ENCODE measurements around the gene PTPRF.

PTPRF gene

DNA sequence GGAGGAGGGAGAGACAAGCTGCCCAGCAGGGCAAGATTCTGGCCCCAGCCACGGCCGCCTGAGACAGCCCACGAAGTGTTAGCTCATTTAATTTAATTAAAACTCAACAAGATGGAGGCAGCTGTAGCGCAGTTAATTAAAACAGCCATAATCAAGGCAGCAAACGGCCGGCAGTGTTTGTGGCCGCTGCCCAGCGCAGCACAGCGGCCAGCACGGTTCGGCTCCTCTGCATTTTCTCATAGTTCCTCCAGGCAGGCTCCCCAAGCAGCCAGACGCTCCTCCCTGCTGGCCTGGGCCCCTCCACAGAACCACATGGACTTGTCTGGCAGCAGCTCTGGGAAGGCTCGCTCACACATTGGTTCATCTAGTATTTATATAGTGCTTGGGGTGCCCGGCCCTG is 40.0 kb downstream of the PTPRF start:
- Histone ChIP-seq H3K27ac (no peak overlapping the region), H3K36me3 (peaks cover 0 to 46% (median 8%) of the 10 kb centered on the region in 3 donors), H3K4me3 (no peak overlapping the region), H3K27me3 (no peaks in the 10 kb centered on the region), H3K9me3 (no peaks in the 10 kb centered on the region), H3K4me1 (peaks cover 0 to 10% (median 5%) of the 10 kb centered on the region in 4 donors)
- intact Hi-C loops (cut with DNase I; ENCODE audit: low total_unique reads): no loop called here
- DNase-seq: no peak
- TF ChIP-seq, protein P1, sequence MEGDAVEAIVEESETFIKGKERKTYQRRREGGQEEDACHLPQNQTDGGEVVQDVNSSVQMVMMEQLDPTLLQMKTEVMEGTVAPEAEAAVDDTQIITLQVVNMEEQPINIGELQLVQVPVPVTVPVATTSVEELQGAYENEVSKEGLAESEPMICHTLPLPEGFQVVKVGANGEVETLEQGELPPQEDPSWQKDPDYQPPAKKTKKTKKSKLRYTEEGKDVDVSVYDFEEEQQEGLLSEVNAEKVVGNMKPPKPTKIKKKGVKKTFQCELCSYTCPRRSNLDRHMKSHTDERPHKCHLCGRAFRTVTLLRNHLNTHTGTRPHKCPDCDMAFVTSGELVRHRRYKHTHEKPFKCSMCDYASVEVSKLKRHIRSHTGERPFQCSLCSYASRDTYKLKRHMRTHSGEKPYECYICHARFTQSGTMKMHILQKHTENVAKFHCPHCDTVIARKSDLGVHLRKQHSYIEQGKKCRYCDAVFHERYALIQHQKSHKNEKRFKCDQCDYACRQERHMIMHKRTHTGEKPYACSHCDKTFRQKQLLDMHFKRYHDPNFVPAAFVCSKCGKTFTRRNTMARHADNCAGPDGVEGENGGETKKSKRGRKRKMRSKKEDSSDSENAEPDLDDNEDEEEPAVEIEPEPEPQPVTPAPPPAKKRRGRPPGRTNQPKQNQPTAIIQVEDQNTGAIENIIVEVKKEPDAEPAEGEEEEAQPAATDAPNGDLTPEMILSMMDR (IDR thresholded peaks at IDR 0.05): no peak

DNA sequence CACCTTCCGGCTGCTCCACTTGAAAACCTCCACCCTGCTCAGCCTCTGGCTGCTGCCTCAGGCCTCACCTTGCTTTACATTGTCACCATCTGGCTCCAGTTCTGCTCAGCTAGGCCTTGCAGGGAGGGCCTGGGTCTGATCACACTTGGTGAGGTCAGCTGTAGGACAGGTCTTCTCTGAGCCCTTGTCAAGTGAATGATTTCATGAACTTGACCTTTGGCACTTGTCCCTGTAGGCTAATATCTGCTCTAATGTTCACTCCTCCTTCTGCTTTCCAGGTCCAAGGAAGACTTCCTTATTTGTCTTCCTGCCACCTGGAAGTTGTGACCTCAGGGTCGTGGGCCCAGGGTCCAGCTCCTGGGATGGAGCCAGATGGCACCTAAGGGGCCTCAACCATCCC is 41.4 kb downstream of the PTPRF start:
- Histone ChIP-seq H3K9me3 (no peaks in the 10 kb centered on the region), H3K4me1 (no peaks in the 10 kb centered on the region), H3K27me3 (no peaks in the 10 kb centered on the region), H3K36me3 (peaks cover 0 to 60% (median 8%) of the 10 kb centered on the region in 3 donors), H3K27ac (no peak overlapping the region), H3K4me3 (no peak overlapping the region)
- DNase-seq: no peak
- intact Hi-C loops (cut with DNase I; ENCODE audit: low total_unique reads): no loop called here
- TF ChIP-seq, protein P1 (IDR thresholded peaks at IDR 0.05): no peak

DNA sequence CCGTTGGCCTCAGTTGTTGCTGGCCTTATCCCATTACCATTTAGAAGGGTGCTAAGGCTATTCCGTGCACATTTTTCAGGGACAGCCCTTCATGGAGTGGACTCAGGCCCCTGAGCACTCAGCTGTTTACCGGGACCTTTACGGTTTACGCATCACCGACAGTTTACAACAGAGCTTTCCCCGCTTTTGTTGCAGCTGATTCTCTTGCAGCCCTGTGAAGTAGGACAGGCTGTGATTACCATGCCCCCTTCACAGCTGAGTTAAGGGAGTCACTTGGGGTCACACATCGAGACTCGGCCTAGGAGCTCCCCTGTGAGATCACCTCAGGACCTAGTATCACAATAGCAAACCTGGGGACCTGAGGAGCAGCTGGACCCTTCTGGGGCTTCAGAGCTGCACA is 41.9 kb downstream of the PTPRF start:
- Histone ChIP-seq H3K27ac (no peak overlapping the region), H3K36me3 (peaks cover 0 to 60% (median 8%) of the 10 kb centered on the region in 3 donors), H3K4me1 (peaks cover 0 to under 1% (median 0%) of the 10 kb centered on the region in 4 donors), H3K4me3 (no peak overlapping the region), H3K27me3 (no peaks in the 10 kb centered on the region), H3K9me3 (no peaks in the 10 kb centered on the region)
- TF ChIP-seq, protein P1 (IDR thresholded peaks at IDR 0.05): no peak
- no peak for DNase-seq
- intact Hi-C loops (cut with DNase I; ENCODE audit: low total_unique reads): no loop called here

DNA sequence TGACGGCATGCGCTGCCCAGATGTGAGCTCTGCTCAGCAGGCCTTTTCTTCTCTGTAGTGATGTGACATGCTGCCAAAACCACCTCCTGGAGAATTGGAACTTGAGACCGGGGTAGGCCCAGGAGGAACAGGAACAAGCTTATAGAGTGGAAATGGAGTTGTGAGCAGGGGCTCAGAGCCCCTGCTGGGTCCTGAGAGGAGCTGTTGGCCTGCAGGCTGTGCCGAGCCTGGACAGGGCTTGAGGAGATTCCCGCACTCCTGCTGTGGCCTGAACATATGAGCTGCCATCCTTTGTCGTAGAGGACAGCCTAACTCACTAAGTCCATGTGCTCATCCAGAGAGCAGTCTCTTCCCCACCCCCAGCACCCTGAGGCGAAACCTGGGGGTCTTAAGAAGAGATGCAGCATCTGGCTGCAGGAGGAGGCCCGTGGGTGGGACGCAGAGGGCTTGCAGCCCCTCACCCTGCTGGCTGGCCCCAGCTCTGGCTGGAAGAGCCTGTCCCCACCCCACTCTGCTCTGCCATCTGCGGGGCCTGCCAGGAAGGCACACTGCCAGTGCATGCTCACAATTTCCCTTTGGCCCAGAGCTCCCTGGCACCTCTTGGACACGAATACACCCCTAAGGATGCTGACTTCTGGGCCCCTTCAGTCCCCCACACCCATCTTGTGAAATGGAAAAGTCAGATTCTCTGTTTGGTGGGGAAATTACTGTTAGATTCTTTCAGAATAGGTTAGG is 42.5 kb downstream of the PTPRF start:
- Histone ChIP-seq H3K9me3 (no peaks in the 10 kb centered on the region), H3K27me3 (no peaks in the 10 kb centered on the region), H3K4me1 (peaks cover 0 to 7% (median 0%) of the 10 kb centered on the region in 4 donors), H3K36me3 (peaks cover 0 to 60% (median 8%) of the 10 kb centered on the region in 3 donors), H3K4me3 (no peak overlapping the region), H3K27ac (no peak overlapping the region)
- intact Hi-C loops (cut with DNase I; ENCODE audit: low total_unique reads): no loop called here
- TF ChIP-seq, protein P1 (IDR thresholded peaks at IDR 0.05): no peak
- no peak for DNase-seq

DNA sequence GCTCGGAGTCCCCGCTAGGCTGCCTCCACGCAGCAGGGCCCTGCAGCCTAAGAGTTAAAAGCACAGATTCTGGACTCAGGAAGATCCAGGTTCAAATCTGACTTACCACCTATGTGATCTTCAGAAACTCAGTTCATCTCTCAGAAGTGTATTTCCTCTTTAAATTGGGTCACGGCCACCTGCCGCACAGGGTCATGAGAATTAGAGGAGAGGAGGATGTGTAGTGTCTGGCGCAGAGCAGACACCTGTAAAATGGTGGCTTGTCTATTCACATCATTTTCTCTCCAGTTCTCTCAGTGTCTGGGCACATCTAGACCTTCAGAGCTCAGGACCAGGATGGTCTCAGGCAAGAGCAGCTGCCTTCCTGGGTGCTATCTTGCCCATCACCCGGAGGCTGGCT is 45.8 kb downstream of the PTPRF start:
- Histone ChIP-seq H3K4me3 (no peak overlapping the region), H3K36me3 (peaks cover 0 to 70% (median 15%) of the 10 kb centered on the region in 3 donors), H3K4me1 (peaks cover 0 to 7% (median 0%) of the 10 kb centered on the region in 4 donors), H3K27me3 (no peaks in the 10 kb centered on the region), H3K27ac (no peak overlapping the region), H3K9me3 (no peaks in the 10 kb centered on the region)
- TF ChIP-seq, protein P1 (IDR thresholded peaks at IDR 0.05): no peak
- intact Hi-C loops (cut with DNase I; ENCODE audit: low total_unique reads): no loop called here
- no peak for DNase-seq

Data from tibial artery (tissue), 4 donors.